ENCODE data around the gene SLC6A6. TPM values are rescaled to one million over a fixed set of nuclear protein-coding genes. Genes with fewer than 3 reads are reported as not detected.

Gene SLC6A6
- total RNA-seq, 1 experiment from 2014 or later = 211 TPM

GRCh38 chr3:14396031-14396692 lies 6.2 kb upstream of the SLC6A6 start:
- TF ChIP-seq, protein P1, sequence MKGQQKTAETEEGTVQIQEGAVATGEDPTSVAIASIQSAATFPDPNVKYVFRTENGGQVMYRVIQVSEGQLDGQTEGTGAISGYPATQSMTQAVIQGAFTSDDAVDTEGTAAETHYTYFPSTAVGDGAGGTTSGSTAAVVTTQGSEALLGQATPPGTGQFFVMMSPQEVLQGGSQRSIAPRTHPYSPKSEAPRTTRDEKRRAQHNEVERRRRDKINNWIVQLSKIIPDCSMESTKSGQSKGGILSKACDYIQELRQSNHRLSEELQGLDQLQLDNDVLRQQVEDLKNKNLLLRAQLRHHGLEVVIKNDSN (CRISPR knock-in tag; IDR thresholded peaks at IDR 0.05) = no peak
- TF ChIP-seq, protein P2, sequence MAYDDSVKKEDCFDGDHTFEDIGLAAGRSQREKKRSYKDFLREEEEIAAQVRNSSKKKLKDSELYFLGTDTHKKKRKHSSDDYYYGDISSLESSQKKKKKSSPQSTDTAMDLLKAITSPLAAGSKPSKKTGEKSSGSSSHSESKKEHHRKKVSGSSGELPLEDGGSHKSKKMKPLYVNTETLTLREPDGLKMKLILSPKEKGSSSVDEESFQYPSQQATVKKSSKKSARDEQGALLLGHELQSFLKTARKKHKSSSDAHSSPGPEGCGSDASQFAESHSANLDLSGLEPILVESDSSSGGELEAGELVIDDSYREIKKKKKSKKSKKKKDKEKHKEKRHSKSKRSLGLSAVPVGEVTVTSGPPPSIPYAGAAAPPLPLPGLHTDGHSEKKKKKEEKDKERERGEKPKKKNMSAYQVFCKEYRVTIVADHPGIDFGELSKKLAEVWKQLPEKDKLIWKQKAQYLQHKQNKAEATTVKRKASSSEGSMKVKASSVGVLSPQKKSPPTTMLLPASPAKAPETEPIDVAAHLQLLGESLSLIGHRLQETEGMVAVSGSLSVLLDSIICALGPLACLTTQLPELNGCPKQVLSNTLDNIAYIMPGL (CRISPR knock-in tag; IDR thresholded peaks at IDR 0.05) = no peak
- TF ChIP-seq TEAD4 (CRISPR knock-in tag; IDR thresholded peaks at IDR 0.05) (no peak), TEAD1 (CRISPR knock-in tag; IDR thresholded peaks at IDR 0.05) (no peak), PREB (CRISPR knock-in tag; IDR thresholded peaks at IDR 0.05; ENCODE audit: borderline replicate concordance) (no peak), NR3C1 (CRISPR knock-in tag; conservative IDR thresholded peaks at IDR 0.05; ENCODE audit: low read depth) (no peak), ZNF121 (CRISPR knock-in tag; IDR thresholded peaks at IDR 0.05) (no peak), NFYB (CRISPR knock-in tag; conservative IDR thresholded peaks at IDR 0.05; ENCODE audit: low read depth) (no peak), NFE2L1 (CRISPR knock-in tag; IDR thresholded peaks at IDR 0.05) (no peak), ZBTB21 (CRISPR knock-in tag; IDR thresholded peaks at IDR 0.05; ENCODE audit: borderline replicate concordance) (no peak), ZNF416 (CRISPR knock-in tag; IDR thresholded peaks at IDR 0.05) (no peak), STAT6 (CRISPR knock-in tag; conservative IDR thresholded peaks at IDR 0.05; ENCODE audit: low read depth) (no peak), FOXJ3 (CRISPR knock-in tag; IDR thresholded peaks at IDR 0.05; ENCODE audit: borderline replicate concordance) (no peak), CTCF (IDR thresholded peaks at IDR 0.05) (no peak), RELA (CRISPR knock-in tag; IDR thresholded peaks at IDR 0.05; ENCODE audit: borderline replicate concordance) (no peak)
- TF ChIP-seq, protein P3, sequence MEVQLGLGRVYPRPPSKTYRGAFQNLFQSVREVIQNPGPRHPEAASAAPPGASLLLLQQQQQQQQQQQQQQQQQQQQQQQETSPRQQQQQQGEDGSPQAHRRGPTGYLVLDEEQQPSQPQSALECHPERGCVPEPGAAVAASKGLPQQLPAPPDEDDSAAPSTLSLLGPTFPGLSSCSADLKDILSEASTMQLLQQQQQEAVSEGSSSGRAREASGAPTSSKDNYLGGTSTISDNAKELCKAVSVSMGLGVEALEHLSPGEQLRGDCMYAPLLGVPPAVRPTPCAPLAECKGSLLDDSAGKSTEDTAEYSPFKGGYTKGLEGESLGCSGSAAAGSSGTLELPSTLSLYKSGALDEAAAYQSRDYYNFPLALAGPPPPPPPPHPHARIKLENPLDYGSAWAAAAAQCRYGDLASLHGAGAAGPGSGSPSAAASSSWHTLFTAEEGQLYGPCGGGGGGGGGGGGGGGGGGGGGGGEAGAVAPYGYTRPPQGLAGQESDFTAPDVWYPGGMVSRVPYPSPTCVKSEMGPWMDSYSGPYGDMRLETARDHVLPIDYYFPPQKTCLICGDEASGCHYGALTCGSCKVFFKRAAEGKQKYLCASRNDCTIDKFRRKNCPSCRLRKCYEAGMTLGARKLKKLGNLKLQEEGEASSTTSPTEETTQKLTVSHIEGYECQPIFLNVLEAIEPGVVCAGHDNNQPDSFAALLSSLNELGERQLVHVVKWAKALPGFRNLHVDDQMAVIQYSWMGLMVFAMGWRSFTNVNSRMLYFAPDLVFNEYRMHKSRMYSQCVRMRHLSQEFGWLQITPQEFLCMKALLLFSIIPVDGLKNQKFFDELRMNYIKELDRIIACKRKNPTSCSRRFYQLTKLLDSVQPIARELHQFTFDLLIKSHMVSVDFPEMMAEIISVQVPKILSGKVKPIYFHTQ (CRISPR knock-in tag; IDR thresholded peaks at IDR 0.05) = no peak
- TF ChIP-seq, protein P4, sequence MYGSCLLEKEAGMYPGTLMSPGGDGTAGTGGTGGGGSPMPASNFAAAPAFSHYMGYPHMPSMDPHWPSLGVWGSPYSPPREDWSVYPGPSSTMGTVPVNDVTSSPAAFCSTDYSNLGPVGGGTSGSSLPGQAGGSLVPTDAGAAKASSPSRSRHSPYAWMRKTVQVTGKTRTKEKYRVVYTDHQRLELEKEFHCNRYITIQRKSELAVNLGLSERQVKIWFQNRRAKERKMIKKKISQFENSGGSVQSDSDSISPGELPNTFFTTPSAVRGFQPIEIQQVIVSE (CRISPR knock-in tag; IDR thresholded peaks at IDR 0.05; ENCODE audit: borderline replicate concordance) = no peak
- no peak for ATAC-seq
- Mint-ChIP-seq H3K36me3 (no peaks in the 10 kb centered on the region), H3K27ac (0 out of 2 replicates have a peak overlapping the region, but pooled peaks have one; percentile 14), H3K27me3 (ENCODE audit: low read depth) (peaks cover 3% of the 10 kb centered on the region; the same call in 1 of the 2 replicates), H3K4me1 (peaks cover 39% of the 10 kb centered on the region), H3K9me3 (no peaks in the 10 kb centered on the region), H3K4me3 (no peak overlapping the region)
- CTCF ChIA-PET = interaction anchor here (0.5 kb wide), 1 partner anchor 484 kb away, joined by 3 read pairs; no protein-coding TSS in a partner anchor
- no peak for DNase-seq (ENCODE audit: low spot score)
- POLR2A ChIA-PET = no interaction called here
